ENCODE measurements around the gene COPG2.
"Not testable (repeated sequence)": the region's sequence is repeated elsewhere in the genome, so short reads cannot be mapped to it uniquely, and the experiment has no call there.

COPG2 gene

DNA sequence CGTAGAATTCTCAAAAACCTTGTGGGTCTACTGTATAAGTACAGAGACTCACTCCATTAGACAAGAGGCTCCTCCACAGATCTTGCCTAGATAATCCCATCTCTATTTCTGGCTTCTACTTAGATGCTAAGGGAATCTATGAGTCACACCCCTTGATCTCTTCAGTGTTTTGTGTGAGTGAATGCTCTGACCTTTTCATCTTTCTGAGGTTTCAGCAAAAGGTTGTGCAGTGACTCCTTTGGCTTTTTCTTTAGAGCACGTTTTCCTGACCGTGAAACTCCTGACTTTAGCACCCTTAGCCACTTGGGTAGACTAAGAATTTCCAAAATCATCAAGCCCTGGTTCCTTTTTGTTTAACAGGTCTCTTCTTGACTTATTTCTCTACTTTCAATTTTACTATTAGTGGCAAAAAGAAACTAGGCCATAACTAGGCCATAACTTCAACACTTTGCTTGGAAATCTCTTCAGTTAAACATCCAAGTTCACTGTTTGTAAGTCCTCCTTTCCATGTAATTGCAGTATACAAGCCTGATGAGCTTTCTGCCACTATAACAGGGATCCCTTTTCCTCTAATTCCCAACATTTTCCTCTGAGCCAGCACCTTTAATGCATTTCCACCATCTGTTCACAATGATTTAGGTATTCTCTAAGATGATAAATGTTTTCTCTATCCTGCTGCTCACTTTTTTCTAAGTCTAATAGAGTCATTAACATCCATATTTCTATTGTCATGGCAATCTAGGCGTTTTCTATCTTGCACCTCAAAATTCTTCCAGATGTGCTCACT is 19.4 kb downstream of the COPG2 start:
- DNase-seq: no peak

GRCh38 chr7:130648580-130648979 is 20.0 kb downstream of the COPG2 start:
- no peak for DNase-seq

DNA sequence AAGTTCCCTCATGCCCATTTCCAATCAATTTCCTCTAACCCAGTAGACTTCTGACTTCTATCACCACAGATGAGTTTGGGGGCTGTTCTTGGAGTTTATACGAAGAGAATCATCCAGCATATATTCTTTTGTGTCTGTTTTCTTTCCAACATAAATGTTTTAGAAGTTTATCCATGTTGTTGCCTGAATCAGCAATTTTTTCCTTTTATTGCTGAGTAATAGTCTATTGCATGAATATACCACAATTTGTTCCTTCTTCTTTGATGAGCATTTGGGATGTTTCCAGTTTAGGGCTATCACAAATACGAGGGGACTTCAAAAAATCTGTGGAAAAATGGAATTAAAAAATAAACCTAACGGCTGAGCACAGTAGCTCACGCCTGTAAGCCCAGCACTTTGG is 26.2 kb downstream of the COPG2 start:
- no peak for DNase-seq

GRCh38 chr7:130641497-130641896 is 27.1 kb downstream of the COPG2 start:
- DNase-seq: no peak

DNA sequence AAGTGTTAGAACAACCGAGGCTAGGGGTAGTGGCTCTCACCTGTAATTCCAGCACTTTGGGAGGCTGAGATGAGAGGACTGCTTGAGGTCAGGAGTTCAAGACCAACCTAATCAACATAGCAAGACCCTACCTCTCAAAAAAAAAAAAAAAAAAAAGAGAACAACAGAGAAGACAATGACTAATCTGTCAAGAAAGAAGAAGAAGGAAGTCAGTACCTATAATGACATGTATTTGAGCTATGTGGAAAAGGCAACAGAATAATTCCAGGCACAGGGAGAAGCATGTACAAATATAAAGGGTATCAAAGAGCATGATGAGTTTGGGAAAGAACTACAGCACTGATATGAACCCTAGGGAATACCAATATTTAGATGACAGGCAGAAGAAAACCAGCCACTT is 27.5 kb downstream of the COPG2 start:
- DNase-seq: no peak

- DNase-seq: no peak
These were observed 29.2 kb downstream of the COPG2 start for GRCh38 chr7:130639388-130639787.

GRCh38 chr7:130632111-130632510 is 36.4 kb downstream of the COPG2 start:
- no peak for DNase-seq

DNA sequence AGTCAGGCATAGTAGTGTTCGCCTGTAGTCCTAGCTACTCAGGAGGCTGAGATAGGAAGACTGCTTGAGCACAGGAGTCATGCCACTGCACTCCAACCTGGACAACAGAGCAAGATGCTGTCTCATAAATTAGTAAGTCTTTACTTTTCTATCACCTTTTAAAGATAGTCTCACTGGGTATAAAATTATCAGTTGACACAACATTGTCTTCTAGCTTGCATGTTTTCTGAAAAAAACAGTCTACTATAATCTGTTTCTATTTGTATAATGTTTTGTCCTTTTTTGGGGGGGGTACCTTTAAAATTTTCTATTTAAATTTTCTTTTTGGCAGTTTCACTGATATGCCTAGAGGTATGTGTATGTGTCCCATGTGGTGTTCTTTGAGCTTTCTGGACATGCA is 39.6 kb downstream of the COPG2 start:
- DNase-seq: no peak

- DNase-seq: no peak
These were observed 40.8 kb downstream of the COPG2 start for GRCh38 chr7:130627775-130628174.

DNA sequence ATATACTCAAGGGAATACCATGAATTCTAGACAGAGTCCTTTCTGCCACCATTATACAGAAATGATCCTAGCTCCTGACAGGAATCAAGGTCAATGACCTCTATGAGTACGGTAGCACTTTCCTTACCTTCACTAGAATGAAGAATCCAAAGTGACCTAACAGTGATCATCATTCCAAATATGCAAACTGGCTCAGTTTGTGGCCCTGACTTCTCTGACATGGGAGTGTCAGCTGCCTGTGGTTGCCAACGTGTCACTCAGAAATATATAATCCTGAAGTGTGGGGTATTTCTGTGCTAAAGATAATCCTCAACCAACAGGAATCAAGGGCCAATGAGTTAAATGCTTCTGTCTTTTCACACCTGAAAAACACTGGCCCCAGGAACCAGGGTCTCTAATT is 45.7 kb downstream of the COPG2 start:
- DNase-seq: no peak

DNA sequence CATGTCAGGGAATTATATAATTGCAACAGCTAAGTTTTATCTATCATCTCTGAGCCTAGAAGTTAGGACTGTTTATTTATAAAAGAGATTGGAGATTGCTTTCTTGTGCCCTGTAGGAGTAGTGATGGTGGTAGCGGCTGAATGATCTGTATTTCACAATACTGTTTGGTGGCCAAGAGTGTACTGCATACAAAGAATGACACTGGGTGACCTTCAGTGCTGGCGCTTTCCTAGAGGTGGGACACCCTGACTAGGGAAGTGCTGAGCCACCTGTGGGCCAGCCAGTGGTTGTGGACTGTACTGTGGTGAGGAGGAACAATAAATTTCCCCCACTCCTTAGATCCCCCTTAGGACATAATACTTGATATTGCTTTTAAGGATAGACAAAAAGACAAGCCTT is 53.0 kb downstream of the COPG2 start:
- DNase-seq: no peak

DNA sequence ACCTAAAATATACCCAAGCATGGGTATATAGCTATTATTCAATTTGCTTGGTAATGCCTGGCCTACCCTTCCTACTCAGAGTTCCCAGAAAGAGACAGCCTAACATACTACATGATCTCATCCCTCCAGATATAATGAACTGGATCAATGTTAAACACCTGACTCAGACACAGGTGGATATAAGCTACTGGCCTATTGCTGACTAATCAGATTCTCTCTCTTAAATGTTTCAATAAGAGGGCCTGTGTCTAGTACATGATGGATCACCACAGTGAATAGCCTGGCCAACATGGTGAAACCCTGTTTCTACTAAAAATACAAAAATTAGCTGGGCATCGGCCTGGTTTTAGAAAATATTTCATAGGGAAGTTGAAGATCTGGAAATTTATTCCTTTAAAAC is 54.1 kb downstream of the COPG2 start:
- DNase-seq: no peak

GRCh38 chr7:130611218-130611617 is 57.3 kb downstream of the COPG2 start:
- no peak for DNase-seq

GRCh38 chr7:130607066-130607465 is 61.5 kb downstream of the COPG2 start:
- not testable (repeated sequence) for DNase-seq

DNA sequence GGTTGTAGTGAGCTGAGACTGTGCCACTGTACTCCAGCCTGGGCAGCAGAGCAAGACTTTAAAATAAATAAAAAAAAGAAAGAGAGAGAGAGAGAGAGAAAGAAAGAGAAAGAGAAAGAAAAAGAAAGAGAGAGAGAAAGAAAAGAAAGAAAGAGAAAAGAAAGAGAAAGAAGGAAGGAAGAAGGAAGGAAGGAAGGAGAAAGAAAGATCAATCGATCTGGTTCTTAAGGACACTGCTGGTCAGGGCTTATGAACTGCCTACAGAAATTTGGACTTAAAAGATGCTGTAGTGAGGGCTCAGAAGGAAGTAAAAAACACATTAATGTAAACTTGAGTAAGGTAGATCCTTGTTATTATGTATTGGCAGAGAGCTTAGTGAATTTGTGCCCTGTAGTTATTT is 62.4 kb downstream of the COPG2 start:
- no peak for DNase-seq

DNA sequence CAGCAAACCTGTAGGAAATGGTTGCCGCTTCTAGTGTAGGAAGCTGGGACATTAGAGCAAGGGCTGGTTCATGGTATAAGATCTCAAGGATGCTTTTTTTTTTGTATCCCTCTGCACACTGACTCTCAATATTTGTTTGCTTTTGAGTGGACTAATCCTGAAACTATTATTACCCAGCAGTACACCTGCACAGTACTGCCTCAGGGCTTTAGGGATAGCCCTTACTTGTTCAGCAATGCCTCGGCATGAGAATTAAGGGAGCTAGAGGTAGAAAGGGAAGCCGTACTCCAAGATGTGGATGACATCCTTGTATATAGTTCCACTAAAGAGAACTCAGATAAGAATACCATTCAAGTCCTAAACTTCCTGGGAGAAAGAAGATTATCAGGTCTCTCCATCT is 70.5 kb downstream of the COPG2 start:
- no peak for DNase-seq

DNA sequence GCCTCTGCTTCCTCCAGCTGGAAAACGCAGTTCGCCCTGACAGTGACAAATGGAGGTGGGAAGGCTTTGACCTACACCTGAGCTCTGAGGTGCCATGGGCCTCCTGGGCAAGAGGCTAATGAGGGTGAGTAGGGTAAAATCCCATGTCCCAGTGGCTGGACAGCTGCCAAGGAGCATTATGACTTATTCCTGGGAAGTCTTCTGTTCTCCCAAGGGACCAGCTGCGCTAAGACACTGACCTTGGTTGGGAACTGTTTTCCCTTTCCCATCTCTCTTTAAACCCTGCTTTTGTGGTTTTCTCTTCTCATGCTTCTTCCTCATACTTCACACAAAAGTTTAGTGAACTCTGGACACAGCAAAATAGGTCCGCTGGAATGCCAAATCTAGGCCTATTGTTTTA is 72.6 kb downstream of the COPG2 start:
- DNase-seq: no peak

GRCh38 chr7:130593033-130593432 is 75.5 kb downstream of the COPG2 start:
- no peak for DNase-seq

- not testable (repeated sequence) for DNase-seq
These were observed 77.1 kb downstream of the COPG2 start for GRCh38 chr7:130591464-130591863.

DNA sequence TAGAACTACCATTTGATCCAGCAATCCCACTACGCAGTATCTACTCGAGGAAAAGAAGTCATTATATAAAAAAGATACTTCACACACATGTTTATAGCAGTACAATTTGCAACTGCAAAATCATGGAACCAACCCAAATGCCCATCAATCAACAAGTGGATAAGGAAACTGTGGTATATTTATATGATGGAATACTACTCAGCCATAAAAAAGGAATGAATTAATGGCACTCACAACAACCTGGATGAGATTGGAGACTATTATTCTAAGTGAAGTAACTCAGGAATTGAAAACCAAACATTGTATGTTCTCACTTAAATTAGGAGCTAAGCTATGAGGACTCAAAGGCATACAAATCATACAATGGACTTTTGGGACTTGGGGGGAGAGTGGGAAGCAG is 82.6 kb downstream of the COPG2 start:
- not testable (repeated sequence) for DNase-seq

DNA sequence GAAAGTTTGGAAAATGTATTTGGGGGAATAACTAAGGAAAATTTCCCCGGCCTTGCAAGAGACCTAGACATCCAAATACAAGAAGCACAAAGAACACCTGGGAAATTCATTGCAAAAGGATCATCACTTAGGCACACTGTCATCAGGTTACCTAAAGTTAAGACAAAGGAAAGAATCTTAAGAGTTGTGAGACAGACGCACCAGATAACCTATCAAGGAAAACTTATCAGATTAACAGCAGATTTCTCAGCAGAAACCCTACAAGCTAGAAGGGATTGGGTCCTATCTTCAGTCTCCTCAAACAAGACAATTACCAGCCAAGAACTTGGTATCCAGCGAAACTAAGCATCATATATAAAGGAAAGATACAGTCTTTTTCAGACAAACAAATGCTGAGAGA is 93.4 kb downstream of the COPG2 start:
- not testable (repeated sequence) for DNase-seq

GRCh38 chr7:130570144-130570543 is 98.4 kb downstream of the COPG2 start:
- not testable (repeated sequence) for DNase-seq

DNA sequence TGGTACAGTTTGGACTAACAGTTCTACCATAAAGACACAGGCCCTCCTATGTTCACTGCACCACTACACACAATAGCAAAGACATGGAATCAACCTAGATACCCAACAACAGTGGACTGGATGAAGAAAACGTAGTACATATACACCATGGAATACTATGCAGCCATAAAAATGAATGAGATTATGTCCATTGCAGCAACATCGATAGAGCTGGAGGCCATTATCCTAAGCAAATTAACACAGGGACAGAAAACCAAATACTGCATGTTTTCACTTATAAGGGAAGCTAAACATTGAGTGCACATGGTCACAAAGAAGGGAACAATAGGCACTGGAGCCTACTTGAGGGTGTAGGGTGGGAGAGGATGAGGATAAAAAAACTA is 101.7 kb downstream of the COPG2 start:
- DNase-seq: no peak

GRCh38 chr7:130566168-130566897 is 102.2 kb downstream of the COPG2 start:
- DNase-seq: no peak

- no peak for DNase-seq
These were observed 107.6 kb downstream of the COPG2 start for GRCh38 chr7:130560972-130561371.

Measured in activated gamma-delta T cell (primary cell).